ENCODE measurements around the gene AP3S1. TPM values are rescaled to one million over a fixed set of nuclear protein-coding genes. Genes with fewer than 3 reads are reported as not detected.
A peak's percentile ranks its signal among the peaks of the same experiment; 100 is the strongest.

Gene AP3S1
- total and polyA plus RNA-seq, 2 of the 13 experiments (the other 11 are each of a cell fraction or from before 2014, with no cell fraction given) = 50.5 to 85.9 TPM

DNA sequence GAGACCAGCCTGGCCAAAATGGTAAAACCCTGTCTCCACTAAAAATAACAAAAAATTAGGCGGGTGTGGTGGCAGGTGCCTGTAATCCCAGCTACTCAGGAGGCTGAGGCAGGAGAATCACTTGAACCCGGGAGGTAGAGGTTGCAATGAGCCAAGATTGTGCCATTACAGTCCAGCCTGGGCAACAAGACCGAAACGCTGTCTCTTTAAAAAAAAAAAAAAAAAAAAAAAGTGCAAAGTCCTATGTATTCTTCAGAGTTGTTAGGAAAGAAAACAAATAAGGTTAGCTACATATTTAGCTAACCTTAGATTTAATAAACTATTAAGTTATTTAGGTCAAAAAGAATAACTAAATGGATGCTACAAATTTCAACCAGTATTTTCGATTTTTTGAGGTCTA lies 11.8 kb upstream of the AP3S1 start:
- BruUV-seq (replicated peaks) = no TSS peak
- FAIRE-seq (no peak), DNase-seq (ENCODE audit: low spot score) (no peak), ATAC-seq (no peak)
- H3K9me3 ChIP-seq (ENCODE audit: low read length) = no peaks in the 10 kb centered on the region
- no peak overlapping the region for H2AFZ ChIP-seq (ENCODE audit: low read length)
- no peaks in the 10 kb centered on the region for H3K79me2 ChIP-seq (ENCODE audit: insufficient read depth, low read length)
- in situ Hi-C loops (cut with HindIII; ENCODE audit: extremely low pct_ligation_motif_present, low pct_unique_long_range_greater_than_20kb) = loop anchor here (10.0 to 25.0 kb wide), 2 partner anchors 232 to 285 kb away; partner anchors contain the start of gene FEM1C
- 66% methylated on average over 5 of the region's 5 CpGs for WGBS (ENCODE audit: low lambda C conversion rate)
- H3K27ac ChIP-seq (ENCODE audit: extremely low read length, insufficient read depth, low read length) = no peak overlapping the region
- POLR2A ChIA-PET = interaction anchor here (1.0 kb wide), 1 partner anchor 14 kb away, joined by 3 read pairs; the partner anchor contains the start of gene CDO1
- H3K9ac ChIP-seq (ENCODE audit: insufficient read depth, low read depth, low read length) = no peak overlapping the region
- 0 out of 2 replicates have a peak overlapping the region, but pooled peaks have one; percentile 20 for H3K4me2 ChIP-seq (ENCODE audit: low read depth, low read length)
- intact Hi-C loops (cut with micrococcal nuclease; ENCODE audit: unreplicated experiment) = loop anchor here (2.0 to 10.0 kb wide), 2 partner anchors 203 to 535 kb away; partner anchors contain the start of genes CCDC112 and TMED7
- H3K4me1 ChIP-seq (ENCODE audit: insufficient read depth, low read length) = peaks cover 24% of the 10 kb centered on the region
- H3K27me3 ChIP-seq (ENCODE audit: control insufficient read depth in 1 of 2, insufficient read depth in 2 of 2, low read length in 2 of 2) = no peaks in the 10 kb centered on the region
- peaks cover 3% of the 10 kb centered on the region; the same call in 1 of the 2 replicates for H4K20me1 ChIP-seq (ENCODE audit: insufficient read depth, low read length)
- H3K36me3 ChIP-seq (replicated peaks in 1 of 2; ENCODE audit: control insufficient read depth in 1 of 2, insufficient read depth in 2 of 2, low read length in 2 of 2) = peaks cover 1 to 12% of the 10 kb centered on the region in 2 experiments; a peak in 3 of 5 replicates
- no peak overlapping the region for H3K4me3 ChIP-seq (replicated peaks in 1 of 3; ENCODE audit: insufficient read depth in 1 of 3, low read depth in 2 of 3, low read length in 3 of 3)
- CTCF ChIA-PET (ENCODE audit: low intra/inter-chr PET ratio, low total read pairs) = interaction anchor here (2.2 kb wide), 1 partner anchor 195 kb away, joined by 18 read pairs; no protein-coding TSS in a partner anchor
- no peak for TF ChIP-seq ZNF224 (CRISPR knock-in tag; IDR thresholded peaks at IDR 0.05)
- TF ChIP-seq GTF2F1 (IDR thresholded peaks at IDR 0.05; ENCODE audit: low read length) = no peak
- TF ChIP-seq NFATC3 (CRISPR knock-in tag; IDR thresholded peaks at IDR 0.05) = no peak
- peak; percentile 67; the same call in 1 of the 2 replicates for TF ChIP-seq ZNF362 (CRISPR knock-in tag; IDR thresholded peaks at IDR 0.05; ENCODE audit: borderline replicate concordance)
- 0 out of 2 replicates have a peak, but pooled peaks have one; percentile 20 for TF ChIP-seq HNF4A (CRISPR knock-in tag; IDR thresholded peaks at IDR 0.05)
- TF ChIP-seq, protein P1, sequence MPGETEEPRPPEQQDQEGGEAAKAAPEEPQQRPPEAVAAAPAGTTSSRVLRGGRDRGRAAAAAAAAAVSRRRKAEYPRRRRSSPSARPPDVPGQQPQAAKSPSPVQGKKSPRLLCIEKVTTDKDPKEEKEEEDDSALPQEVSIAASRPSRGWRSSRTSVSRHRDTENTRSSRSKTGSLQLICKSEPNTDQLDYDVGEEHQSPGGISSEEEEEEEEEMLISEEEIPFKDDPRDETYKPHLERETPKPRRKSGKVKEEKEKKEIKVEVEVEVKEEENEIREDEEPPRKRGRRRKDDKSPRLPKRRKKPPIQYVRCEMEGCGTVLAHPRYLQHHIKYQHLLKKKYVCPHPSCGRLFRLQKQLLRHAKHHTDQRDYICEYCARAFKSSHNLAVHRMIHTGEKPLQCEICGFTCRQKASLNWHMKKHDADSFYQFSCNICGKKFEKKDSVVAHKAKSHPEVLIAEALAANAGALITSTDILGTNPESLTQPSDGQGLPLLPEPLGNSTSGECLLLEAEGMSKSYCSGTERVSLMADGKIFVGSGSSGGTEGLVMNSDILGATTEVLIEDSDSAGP (CRISPR knock-in tag; IDR thresholded peaks at IDR 0.05; ENCODE audit: borderline replicate concordance) = peak; percentile 75; the same call in 1 of the 2 replicates
- TF ChIP-seq POLR2AphosphoS2 (IDR thresholded peaks at IDR 0.05; ENCODE audit: low read depth, low read length) = no peak
- TF ChIP-seq ZNF605 (CRISPR knock-in tag; IDR thresholded peaks at IDR 0.05) = no peak
- no peak for TF ChIP-seq HOXA5 (CRISPR knock-in tag; IDR thresholded peaks at IDR 0.05)

Data from HepG2 (cell line).